SK-N-MC (cell line): ENCODE data around the gene CDKAL1.
"Not testable (repeated sequence)": the region's sequence is repeated elsewhere in the genome, so short reads cannot be mapped to it uniquely, and the experiment has no call there.

Experiments
- DNase-seq: peaks from one replicate; pipeline ENCODE4 v3.0.0-alpha.2; 2011; ENCODE audit warnings: low read depth, low spot score
- H3K27ac ChIP-seq: fragments of 200-600 bp; sonication (generic); 2 replicates; pipeline ENCODE4 v1.5.1; 2016; ENCODE audit warnings: mixed run types
- H3K36me3 ChIP-seq: fragments of 200-600 bp; sonication (generic); 2 replicates; pipeline ENCODE4 v1.6.1; 2017; ENCODE audit warnings: antibody characterized with exemption, low read length, mixed read lengths; ENCODE audit not compliant: insufficient read depth
- H3K4me3 ChIP-seq: fragments of 200-600 bp; sonication (generic); 2 replicates; pipeline ENCODE4 v1.5.1; 2016
- H3K9ac ChIP-seq: fragments of 200-600 bp; sonication (generic); 2 replicates; pipeline ENCODE4 v1.8.0; 2017; ENCODE audit warnings: mixed run types, mixed read lengths; ENCODE audit not compliant: insufficient read length
- H3K9me3 ChIP-seq: fragments of 200-600 bp; sonication (generic); 2 replicates; pipeline ENCODE4 v1.6.1; 2017; ENCODE audit warnings: low read depth, mild to moderate bottlenecking, antibody characterized with exemption, low read length, moderate library complexity, mixed read lengths
- EZH2 ChIP-seq: fragments of 200-600 bp; sonication (generic); IDR thresholded peaks from one replicate; pipeline ENCODE4 v1.6.1; 2017; ENCODE audit warnings: antibody characterized with exemption
- FOXP2 ChIP-seq: optimal IDR thresholded peaks from 2 replicates; pipeline ENCODE3; 2011; ENCODE audit warnings: mild to moderate bottlenecking, moderate library complexity; ENCODE audit not compliant: insufficient read depth; ENCODE audit errors: extremely low read length, control extremely low read depth
- POLR2AphosphoS5 ChIP-seq: IDR thresholded peaks from 2 replicates; pipeline ENCODE4 v1.6.1; 2012; ENCODE audit warnings: mild to moderate bottlenecking, low read depth, low read length, borderline replicate concordance

Gene CDKAL1

DNA sequence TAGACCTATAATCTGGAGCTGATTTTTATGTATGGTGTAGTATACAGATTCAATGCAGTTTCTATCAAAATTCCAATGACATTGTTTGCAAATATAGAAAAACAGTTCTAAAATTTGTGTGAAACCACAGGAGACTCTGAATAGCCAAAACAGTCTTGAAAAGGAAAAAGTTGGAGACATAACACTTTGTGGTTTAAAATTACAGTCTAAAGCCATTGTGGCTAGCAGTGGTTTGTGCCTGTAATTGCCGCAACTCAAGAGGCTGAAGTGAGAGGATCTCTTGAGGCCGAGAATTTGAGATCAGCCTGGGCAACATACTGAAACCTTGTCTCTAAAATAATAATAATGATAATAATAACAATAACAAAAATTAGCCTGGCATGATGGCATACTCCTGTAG, 213.7 kb downstream of the CDKAL1 start:
- Histone ChIP-seq H3K4me3 (no peak overlapping the region), H3K9me3 (0 out of 2 replicates have a peak, but pooled peaks cover 2% of the 10 kb centered on the region), H3K27ac (no peak overlapping the region), H3K9ac (no peak overlapping the region), H3K36me3 (no peaks in the 10 kb centered on the region)
- DNase-seq: no peak
- TF ChIP-seq EZH2 (no peak), POLR2AphosphoS5 (no peak), FOXP2 (no peak)

GRCh38 chr6:20751293-20751935, 217.2 kb downstream of the CDKAL1 start:
- no peak for DNase-seq
- peaks cover 7% of the 10 kb centered on the region; the same call in 1 of the 2 replicates for H3K9me3 ChIP-seq
- H3K36me3 ChIP-seq: peaks cover 12% of the 10 kb centered on the region
- peak overlapping the region; percentile 90 for H3K27ac ChIP-seq
- TF ChIP-seq FOXP2 (no peak), POLR2AphosphoS5 (no peak; the same call in 1 of the 2 replicates)
- no peak overlapping the region for H3K9ac ChIP-seq
- peak overlapping the region; percentile 20; the same call in 1 of the 2 replicates for H3K4me3 ChIP-seq

DNA sequence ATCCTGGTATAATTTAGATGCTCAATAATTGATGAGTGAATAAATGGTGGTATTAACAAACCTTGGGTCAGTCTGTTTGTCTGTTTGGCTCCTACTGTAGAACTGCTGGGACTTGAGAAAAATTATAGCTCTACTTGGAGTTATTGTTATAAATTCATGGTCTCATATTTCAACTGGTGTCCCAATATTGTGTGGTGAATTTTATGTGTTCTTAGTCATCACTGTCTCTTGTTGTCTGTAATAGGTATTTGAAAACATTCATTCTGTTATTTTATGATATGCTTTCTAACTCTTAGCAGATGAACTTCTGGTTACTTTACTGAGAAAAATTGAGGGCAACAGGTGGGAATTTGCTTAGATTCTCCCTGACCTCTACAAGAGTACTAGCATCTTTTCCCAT, 221.4 kb downstream of the CDKAL1 start:
- H3K9ac ChIP-seq: peak overlapping the region; percentile 59
- TF ChIP-seq FOXP2 (no peak), POLR2AphosphoS5 (no peak), EZH2 (no peak)
- H3K36me3 ChIP-seq: peaks cover 18% of the 10 kb centered on the region
- no peak for DNase-seq
- H3K27ac ChIP-seq: peak overlapping the region; percentile 98
- peaks cover 5% of the 10 kb centered on the region; the same call in 1 of the 2 replicates for H3K9me3 ChIP-seq
- H3K4me3 ChIP-seq: no peak overlapping the region

GRCh38 chr6:20756584-20757147, 222.4 kb downstream of the CDKAL1 start:
- H3K9me3 ChIP-seq, DNase-seq, H3K4me3 ChIP-seq: not testable (repeated sequence)
- Histone ChIP-seq H3K9ac (peak overlapping the region; percentile 59), H3K27ac (peak overlapping the region; percentile 98), H3K36me3 (peaks cover 22% of the 10 kb centered on the region)
- TF ChIP-seq POLR2AphosphoS5: peak; percentile 59; the same call in 1 of the 2 replicates

DNA sequence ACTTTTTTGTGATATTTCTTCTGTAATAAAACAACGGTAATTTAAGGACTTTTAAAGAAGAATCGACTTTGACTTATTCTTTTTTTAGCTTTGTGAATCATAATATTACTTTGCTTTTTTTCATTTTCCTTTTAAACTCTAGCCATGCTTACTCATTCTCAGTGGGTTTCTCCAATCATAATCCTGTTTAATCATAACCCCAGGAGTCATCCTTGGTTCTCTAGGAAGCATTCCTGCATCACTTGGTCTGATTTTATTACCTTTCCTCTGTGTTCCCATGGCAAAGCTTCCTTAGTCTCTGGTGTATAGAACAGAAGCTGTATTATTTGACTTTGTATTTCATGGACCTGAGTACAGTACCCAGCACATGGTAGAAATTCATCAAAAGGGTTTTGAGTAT, 223.5 kb downstream of the CDKAL1 start:
- no peak for DNase-seq
- peak overlapping the region; percentile 98 for H3K27ac ChIP-seq
- H3K9ac ChIP-seq: peak overlapping the region; percentile 3
- peaks cover 22% of the 10 kb centered on the region for H3K36me3 ChIP-seq
- H3K4me3 ChIP-seq: no peak overlapping the region
- TF ChIP-seq EZH2: no peak
- no peak for TF ChIP-seq POLR2AphosphoS5
- TF ChIP-seq FOXP2: no peak
- H3K9me3 ChIP-seq: peaks cover 5% of the 10 kb centered on the region; the same call in 1 of the 2 replicates

DNA sequence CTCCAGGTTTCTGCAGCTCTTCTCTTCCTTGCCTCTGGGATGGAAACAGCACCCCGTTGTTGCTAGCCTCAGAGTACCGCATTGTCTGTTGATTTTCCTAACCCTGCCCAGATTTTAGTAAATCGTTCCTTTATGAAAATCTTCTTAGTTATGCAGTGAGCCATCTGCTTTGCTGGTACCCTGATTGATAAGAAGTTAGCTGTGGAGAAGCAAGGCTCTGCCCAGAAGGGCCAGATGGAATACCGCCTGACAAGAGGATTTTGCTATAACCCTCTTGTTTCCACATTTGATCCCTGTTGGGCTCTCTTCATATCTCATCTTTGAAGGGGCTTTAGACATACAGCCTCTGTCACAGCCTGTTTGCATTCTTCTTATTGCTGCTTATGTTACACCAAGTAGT, 229.0 kb downstream of the CDKAL1 start:
- Histone ChIP-seq H3K27ac (no peak overlapping the region), H3K36me3 (0 out of 2 replicates have a peak, but pooled peaks cover 10% of the 10 kb centered on the region), H3K9ac (no peak overlapping the region), H3K9me3 (no peaks in the 10 kb centered on the region), H3K4me3 (no peak overlapping the region)
- no peak for DNase-seq
- TF ChIP-seq POLR2AphosphoS5 (no peak), FOXP2 (no peak), EZH2 (no peak)

DNA sequence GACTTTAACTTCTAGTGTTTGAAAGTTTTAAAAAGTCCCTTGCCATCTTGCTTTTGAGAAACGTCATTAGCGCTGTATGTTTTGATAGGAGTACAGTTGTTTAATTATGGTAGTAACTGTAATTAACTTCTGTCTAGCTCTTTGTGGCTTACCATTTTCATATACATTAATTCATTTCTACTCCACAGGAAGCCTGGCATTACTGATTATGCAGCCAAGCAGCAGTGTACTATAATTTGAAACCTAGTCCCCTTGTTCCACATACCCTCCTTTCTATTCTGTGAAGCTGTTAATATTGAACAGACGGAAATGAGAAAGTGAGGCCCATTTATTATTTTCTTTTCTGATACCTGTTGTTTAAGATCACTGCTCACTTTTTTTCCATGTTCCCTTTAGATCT, 235.4 kb downstream of the CDKAL1 start:
- peak overlapping the region; percentile 73 for H3K27ac ChIP-seq
- peaks cover 11% of the 10 kb centered on the region; the same call in 1 of the 2 replicates for H3K36me3 ChIP-seq
- no peak for DNase-seq
- no peak overlapping the region for H3K9ac ChIP-seq
- peak overlapping the region; percentile 39 for H3K4me3 ChIP-seq
- H3K9me3 ChIP-seq: no peaks in the 10 kb centered on the region
- no peak for TF ChIP-seq POLR2AphosphoS5

DNA sequence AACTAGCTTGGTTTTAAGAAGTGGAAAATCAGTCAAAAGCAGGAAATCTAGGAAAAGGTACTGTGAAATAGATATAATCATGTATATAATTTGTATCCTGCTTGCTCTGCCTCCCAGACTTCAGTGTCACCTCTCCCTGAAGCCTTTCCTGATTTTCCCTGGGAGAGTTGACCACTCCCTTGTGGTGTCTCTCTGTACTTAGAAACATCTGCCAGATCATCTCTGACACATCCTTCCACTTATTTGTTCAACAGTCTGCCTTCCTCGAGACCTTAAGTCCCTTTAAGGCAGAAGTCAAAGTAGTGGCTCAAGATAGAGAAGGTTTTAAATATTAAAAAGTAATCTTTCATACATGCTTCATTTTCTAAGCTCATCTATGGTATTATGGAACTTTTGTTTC, 236.5 kb downstream of the CDKAL1 start:
- Histone ChIP-seq H3K36me3 (peaks cover 11% of the 10 kb centered on the region; the same call in 1 of the 2 replicates), H3K4me3 (peak overlapping the region; percentile 39), H3K9me3 (no peaks in the 10 kb centered on the region), H3K9ac (no peak overlapping the region), H3K27ac (peak overlapping the region; percentile 73)
- TF ChIP-seq FOXP2: no peak
- no peak for TF ChIP-seq EZH2
- TF ChIP-seq POLR2AphosphoS5: no peak
- no peak for DNase-seq

- DNase-seq: no peak
- Histone ChIP-seq H3K27ac (peak overlapping the region; percentile 73), H3K36me3 (peaks cover 11% of the 10 kb centered on the region; the same call in 1 of the 2 replicates), H3K9me3 (no peaks in the 10 kb centered on the region), H3K9ac (no peak overlapping the region), H3K4me3 (peak overlapping the region; percentile 39)
- TF ChIP-seq EZH2 (no peak), FOXP2 (no peak), POLR2AphosphoS5 (no peak)
Observed at GRCh38 chr6:20771409-20771808, 237.2 kb downstream of the CDKAL1 start.
